A549 (cell line): ENCODE measurements around the gene CYB561D2. TPM values are rescaled to one million over a fixed set of nuclear protein-coding genes. Genes with fewer than 3 reads are reported as not detected.

Experiments
- ATAC-seq, 2 experiments: fragments of 200-7000 bp in 1 of 2; fragments of >200 bp in 1 of 2; cut with Nextera tagmentation in 1 of 2; cut with Tn5 transposase in 1 of 2; 3 replicates each; pipeline versions ENCODE4 v1.8.0 to v1.9.1; 2018 to 2020; ENCODE audit warnings: mild to moderate bottlenecking in 1 of 2, moderate library complexity in 1 of 2
- CTCF ChIA-PET: fragments of 300-600 bp; sonication (Branson Sonifier 250); formaldehyde crosslinking; extraction: SDS; loops from one replicate; lab custom pipeline; 2021; ENCODE audit warnings: antibody characterized with exemption, inconsistent platforms; lab: Yijun Ruan, JAX
- POLR2A ChIA-PET: fragments of 350-600 bp; formaldehyde crosslinking; extraction: SDS; loops from one replicate; lab custom pipeline; 2021; ENCODE audit warnings: antibody characterized with exemption, inconsistent platforms; lab: Yijun Ruan, JAX
- DNase-seq, 2 experiments: peaks; one replicate each; pipeline versions ENCODE4 v3.0.0 to v3.0.0-alpha.2; 2011 to 2016; ENCODE audit warnings: low read depth in 1 of 2, low spot score in 1 of 2
- FAIRE-seq: peaks from 2 replicates; lab custom pipeline; 2011; peaks lifted over from hg19 to GRCh38; lab: Jason Lieb, UNC
- H3K27ac ChIP-seq, 2 experiments: fragments of >200 bp; sonication (Bioruptor Twin); formaldehyde crosslinking; 3 replicates each; pipeline ENCODE4 v1.5.1; 2016 to 2017
- H3K4me1 ChIP-seq: fragments of >200 bp; sonication (Bioruptor Twin); formaldehyde crosslinking; 3 replicates; pipeline ENCODE4 v1.6.1; 2016
- H3K4me2 ChIP-seq: fragments of >200 bp; sonication (Bioruptor Twin); formaldehyde crosslinking; 3 replicates; pipeline ENCODE4 v1.6.1; 2016
- H3K4me3 ChIP-seq: fragments of >200 bp; sonication (Bioruptor Twin); formaldehyde crosslinking; 3 replicates; pipeline ENCODE4 v1.5.1; 2016
- H3K9me3 ChIP-seq: fragments of >200 bp; sonication (Bioruptor Twin); formaldehyde crosslinking; 3 replicates; pipeline ENCODE4 v1.6.1; 2016
- CHD4 ChIP-seq: fragments of 200-600 bp; sonication (generic); IDR thresholded peaks from 2 replicates; pipeline ENCODE4 v1.6.1; 2016; ENCODE audit warnings: antibody characterized with exemption, mild to moderate bottlenecking, borderline replicate concordance
- FOSL2 ChIP-seq, 2 experiments: fragments of 450-650 bp in 1 of 2; fragments of >200 bp in 1 of 2; sonication (Bioruptor Twin) in 1 of 2; formaldehyde crosslinking; IDR thresholded peaks; 2 replicates each; pipeline versions ENCODE4 v1.5.0 to v1.6.1; 2016 to 2020; ENCODE audit warnings: mild to moderate bottlenecking in 1 of 2, moderate library complexity in 1 of 2
- HDAC2 ChIP-seq: fragments of 200-600 bp; sonication (generic); IDR thresholded peaks from 2 replicates; pipeline ENCODE4 v1.6.1; 2016
- HOXB13 ChIP-seq: fragments of 250-450 bp; sonication (Bioruptor Pico); IDR thresholded peaks from 2 replicates; pipeline ENCODE4 v1.5.0; 2020; ENCODE audit warnings: low read depth, mild to moderate bottlenecking, moderate library complexity
- KDM5A ChIP-seq: fragments of 200-600 bp; sonication (generic); IDR thresholded peaks from 2 replicates; pipeline ENCODE4 v1.6.1; 2016; ENCODE audit warnings: antibody characterized with exemption, mild to moderate bottlenecking
- MAFK ChIP-seq: fragments of 450-650 bp; IDR thresholded peaks from 2 replicates; pipeline ENCODE4 v1.6.1; 2014; ENCODE audit not compliant: partially characterized antibody
- MAZ ChIP-seq: fragments of 150-350 bp; IDR thresholded peaks from 2 replicates; pipeline ENCODE4 v1.6.1; 2014; ENCODE audit warnings: antibody characterized with exemption, low read depth, low read length, borderline replicate concordance
- NR3C1 ChIP-seq: fragments of >200 bp; sonication (Bioruptor Twin); formaldehyde crosslinking; IDR thresholded peaks from 3 replicates; pipeline ENCODE4 v1.6.1; 2017
- PHF8 ChIP-seq: fragments of 200-600 bp; sonication (generic); IDR thresholded peaks from 2 replicates; pipeline ENCODE4 v1.6.1; 2016; ENCODE audit warnings: low read depth, mild to moderate bottlenecking, antibody characterized with exemption, moderate library complexity, borderline replicate concordance
- POLR2AphosphoS2 ChIP-seq: conservative IDR thresholded peaks from 2 replicates; pipeline ENCODE4 v1.6.1; 2012; ENCODE audit warnings: low read length, improper control_type of control experiment, inconsistent platforms
- RAD21 ChIP-seq, 2 experiments: fragments of >200 bp in 1 of 2; sonication (Bioruptor Twin) in 1 of 2; formaldehyde crosslinking in 1 of 2; IDR thresholded peaks in 1 of 2; conservative IDR thresholded peaks in 1 of 2; 2 replicates in 1 of 2; 3 replicates in 1 of 2; pipeline ENCODE4 v1.6.1; 2012 to 2018; ENCODE audit warnings: inconsistent platforms in 1 of 2
- RNF2 ChIP-seq: fragments of 200-600 bp; sonication (generic); IDR thresholded peaks from 2 replicates; pipeline ENCODE4 v1.6.1; 2016; ENCODE audit warnings: low read depth, mild to moderate bottlenecking, antibody characterized with exemption, moderate library complexity, borderline replicate concordance
- TP53 ChIP-seq: fragments of 250-450 bp; sonication (Bioruptor Pico); IDR thresholded peaks from 2 replicates; pipeline ENCODE4 v1.5.0; 2021; ENCODE audit warnings: mild to moderate bottlenecking, moderate library complexity
- ZC3H11A ChIP-seq: fragments of 450-650 bp; IDR thresholded peaks from 2 replicates; pipeline ENCODE4 v1.6.1; 2014; ENCODE audit warnings: antibody characterized with exemption, mild to moderate bottlenecking
- WGBS: methylation state at CpG from one replicate; pipeline ENCODE4 v1.1.6; 2017; ENCODE audit errors: missing lambda C conversion rate; 5-methylcytosine and 5-hydroxymethylcytosine counted together
- polyA plus RNA-seq, 4 experiments: library from polyadenylated mRNA; depleted of rRNA in 3 of 4; stranded (reverse); fragments of >200 nt; fragmentation: RNase III in 1 of 4; extraction: RNeasy Plus Mini Kit Qiagen cat#74134 plus additional on column Dnase treatment in 1 of 4; gene quantifications; 2 replicates in 3 of 4; 3 replicates in 1 of 4; pipeline ENCODE4 v1.2.3, GENCODE V29; 2011 to 2017
- TF ChIP-seq, protein P1 (sequence below): fragments of >200 bp; sonication (Bioruptor Twin); formaldehyde crosslinking; IDR thresholded peaks from 3 replicates; pipeline ENCODE4 v1.6.1; 2016
- TF ChIP-seq, protein P2 (sequence below): fragments of 150-350 bp; IDR thresholded peaks from 2 replicates; pipeline ENCODE4 v1.6.1; 2014; ENCODE audit warnings: low read depth, mild to moderate bottlenecking, low read length
- TF ChIP-seq, protein P3 (sequence below): IDR thresholded peaks from 2 replicates; pipeline ENCODE4 v1.6.1; 2012
- TF ChIP-seq, protein P4 (sequence below): fragments of 450-650 bp; IDR thresholded peaks from 2 replicates; pipeline ENCODE4 v1.6.1; 2014; ENCODE audit warnings: antibody characterized with exemption

The CYB561D2 gene
- polyA plus RNA-seq, 2 of the 4 experiments (the other 2 are of a cell fraction) = 14.4 to 17.7 TPM

DNA sequence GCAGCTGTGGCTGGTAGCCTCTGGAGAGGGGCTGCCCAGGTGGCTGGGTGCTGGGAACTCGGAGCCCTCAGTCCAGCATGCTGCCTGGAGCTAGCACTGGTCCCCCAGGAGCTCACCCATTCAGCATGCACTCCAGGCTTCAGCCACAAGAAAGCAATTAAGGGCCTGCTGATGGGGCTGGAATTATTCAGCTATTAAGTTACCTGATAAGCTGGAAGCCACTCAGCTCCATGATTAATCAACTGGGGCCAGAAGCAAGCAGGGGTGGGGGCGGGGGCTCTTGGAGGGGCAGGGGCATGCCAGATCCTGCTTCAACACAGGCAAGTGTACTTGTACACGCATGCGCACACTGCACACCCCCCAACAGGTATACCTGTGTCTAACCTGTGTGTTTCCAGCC lies 30.7 kb downstream of the CYB561D2 start:
- no peak for FAIRE-seq
- no peak for TF ChIP-seq MAFK
- TF ChIP-seq, protein P1, sequence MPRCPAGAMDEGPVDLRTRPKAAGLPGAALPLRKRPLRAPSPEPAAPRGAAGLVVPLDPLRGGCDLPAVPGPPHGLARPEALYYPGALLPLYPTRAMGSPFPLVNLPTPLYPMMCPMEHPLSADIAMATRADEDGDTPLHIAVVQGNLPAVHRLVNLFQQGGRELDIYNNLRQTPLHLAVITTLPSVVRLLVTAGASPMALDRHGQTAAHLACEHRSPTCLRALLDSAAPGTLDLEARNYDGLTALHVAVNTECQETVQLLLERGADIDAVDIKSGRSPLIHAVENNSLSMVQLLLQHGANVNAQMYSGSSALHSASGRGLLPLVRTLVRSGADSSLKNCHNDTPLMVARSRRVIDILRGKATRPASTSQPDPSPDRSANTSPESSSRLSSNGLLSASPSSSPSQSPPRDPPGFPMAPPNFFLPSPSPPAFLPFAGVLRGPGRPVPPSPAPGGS = no peak
- no peak for TF ChIP-seq POLR2AphosphoS2
- no peak for TF ChIP-seq NR3C1
- no peak for TF ChIP-seq TP53 (CRISPR knock-in tag)
- TF ChIP-seq, all 56 proteins: peak for 0
- ChIA-PET CTCF (no interaction called here), POLR2A (interaction anchor here (0.6 kb wide), 1 partner anchor 16 kb away, joined by 3 read pairs; no protein-coding TSS in a partner anchor)
- Histone ChIP-seq H3K4me1 (no peaks in the 10 kb centered on the region), H3K4me3 (no peak overlapping the region), H3K9me3 (no peaks in the 10 kb centered on the region), H3K27ac (no peak overlapping the region), H3K4me2 (no peak overlapping the region)
- DNase-seq = no peak
- no peak for ATAC-seq
- WGBS = 90% methylated on average over 2 of the region's 4 CpGs

DNA sequence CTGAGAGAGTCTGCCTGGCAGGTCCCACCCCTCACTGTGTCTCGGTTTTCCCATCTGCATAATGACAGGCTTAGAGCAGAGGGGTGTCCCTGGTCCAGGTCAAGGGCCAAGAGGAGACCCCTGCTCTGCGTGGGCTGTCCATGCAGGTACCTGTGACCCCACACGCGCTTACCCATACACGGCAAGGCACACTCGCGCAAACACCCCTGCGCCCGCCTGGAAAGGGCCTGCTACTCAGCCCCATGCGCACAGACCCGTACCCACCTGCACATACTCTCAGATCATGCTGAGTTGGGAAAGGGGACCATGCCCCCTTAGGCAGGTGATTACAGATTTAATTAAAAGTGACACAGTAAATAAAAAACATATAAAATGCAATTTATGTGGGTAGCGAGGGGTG lies 32.1 kb downstream of the CYB561D2 start:
- TF ChIP-seq HOXB13 (CRISPR knock-in tag) (no peak), KDM5A (no peak), FOSL2 (IDR thresholded peaks at IDR 0.05) (no peak), FOSL2 (CRISPR knock-in tag; IDR thresholded peaks at IDR 0.05) (no peak), PHF8 (no peak), RAD21 (conservative IDR thresholded peaks at IDR 0.05 in 1 of 2, IDR thresholded peaks at IDR 0.05 in 1 of 2) (no peak), HDAC2 (no peak), RNF2 (no peak)
- TF ChIP-seq, protein P2, sequence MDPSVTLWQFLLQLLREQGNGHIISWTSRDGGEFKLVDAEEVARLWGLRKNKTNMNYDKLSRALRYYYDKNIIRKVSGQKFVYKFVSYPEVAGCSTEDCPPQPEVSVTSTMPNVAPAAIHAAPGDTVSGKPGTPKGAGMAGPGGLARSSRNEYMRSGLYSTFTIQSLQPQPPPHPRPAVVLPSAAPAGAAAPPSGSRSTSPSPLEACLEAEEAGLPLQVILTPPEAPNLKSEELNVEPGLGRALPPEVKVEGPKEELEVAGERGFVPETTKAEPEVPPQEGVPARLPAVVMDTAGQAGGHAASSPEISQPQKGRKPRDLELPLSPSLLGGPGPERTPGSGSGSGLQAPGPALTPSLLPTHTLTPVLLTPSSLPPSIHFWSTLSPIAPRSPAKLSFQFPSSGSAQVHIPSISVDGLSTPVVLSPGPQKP = no peak
- TF ChIP-seq, protein P3, sequence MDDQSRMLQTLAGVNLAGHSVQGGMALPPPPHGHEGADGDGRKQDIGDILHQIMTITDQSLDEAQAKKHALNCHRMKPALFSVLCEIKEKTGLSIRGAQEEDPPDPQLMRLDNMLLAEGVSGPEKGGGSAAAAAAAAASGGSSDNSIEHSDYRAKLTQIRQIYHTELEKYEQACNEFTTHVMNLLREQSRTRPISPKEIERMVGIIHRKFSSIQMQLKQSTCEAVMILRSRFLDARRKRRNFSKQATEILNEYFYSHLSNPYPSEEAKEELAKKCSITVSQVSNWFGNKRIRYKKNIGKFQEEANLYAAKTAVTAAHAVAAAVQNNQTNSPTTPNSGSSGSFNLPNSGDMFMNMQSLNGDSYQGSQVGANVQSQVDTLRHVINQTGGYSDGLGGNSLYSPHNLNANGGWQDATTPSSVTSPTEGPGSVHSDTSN = no peak
- H3K4me1 ChIP-seq = no peaks in the 10 kb centered on the region
- DNase-seq = no peak
- no peak overlapping the region for H3K4me3 ChIP-seq
- H3K9me3 ChIP-seq = no peaks in the 10 kb centered on the region
- WGBS = 85% methylated on average over 12 of the region's 12 CpGs
- no peak for FAIRE-seq
- H3K4me2 ChIP-seq = no peak overlapping the region
- CTCF ChIA-PET = no interaction called here
- H3K27ac ChIP-seq = no peak overlapping the region
- POLR2A ChIA-PET = no interaction called here
- no peak for ATAC-seq

DNA sequence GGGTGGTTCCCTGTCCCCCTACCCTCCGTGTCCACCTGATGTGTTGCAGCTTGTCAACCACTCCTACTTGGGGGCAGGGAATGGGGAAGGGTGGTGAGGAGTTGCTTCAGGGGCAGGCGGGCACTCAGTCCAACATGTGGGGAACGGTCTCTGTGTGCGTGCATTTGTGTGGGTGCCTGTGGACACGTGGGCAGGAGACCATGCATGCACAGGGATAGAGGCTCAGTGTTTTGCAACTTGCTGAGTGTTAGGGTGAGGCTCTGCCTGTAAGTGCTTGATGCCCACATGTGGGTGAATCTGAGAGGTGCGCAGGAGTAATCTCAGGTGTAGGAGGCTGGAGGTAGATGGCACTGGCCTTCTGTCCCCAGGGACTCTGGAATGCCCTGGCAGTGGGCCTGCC lies 33.1 kb downstream of the CYB561D2 start:
- Histone ChIP-seq H3K4me2 (no peak overlapping the region), H3K9me3 (no peaks in the 10 kb centered on the region), H3K4me1 (no peaks in the 10 kb centered on the region), H3K27ac (no peak overlapping the region), H3K4me3 (no peak overlapping the region)
- CTCF ChIA-PET = interaction anchor here (0.6 kb wide), 1 partner anchor 1608 kb away, joined by 3 read pairs; no protein-coding TSS in a partner anchor
- no peak for TF ChIP-seq CHD4
- no peak for TF ChIP-seq MAZ
- TF ChIP-seq, protein P2 = no peak
- no peak for TF ChIP-seq ZC3H11A
- TF ChIP-seq, protein P4, sequence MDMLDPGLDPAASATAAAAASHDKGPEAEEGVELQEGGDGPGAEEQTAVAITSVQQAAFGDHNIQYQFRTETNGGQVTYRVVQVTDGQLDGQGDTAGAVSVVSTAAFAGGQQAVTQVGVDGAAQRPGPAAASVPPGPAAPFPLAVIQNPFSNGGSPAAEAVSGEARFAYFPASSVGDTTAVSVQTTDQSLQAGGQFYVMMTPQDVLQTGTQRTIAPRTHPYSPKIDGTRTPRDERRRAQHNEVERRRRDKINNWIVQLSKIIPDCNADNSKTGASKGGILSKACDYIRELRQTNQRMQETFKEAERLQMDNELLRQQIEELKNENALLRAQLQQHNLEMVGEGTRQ = no peak
- TF ChIP-seq HOXB13 (CRISPR knock-in tag) = no peak
- no peak for TF ChIP-seq FOSL2 (IDR thresholded peaks at IDR 0.05)
- no peak for TF ChIP-seq FOSL2 (CRISPR knock-in tag; IDR thresholded peaks at IDR 0.05)
- DNase-seq (no peak), FAIRE-seq (no peak), ATAC-seq (no peak)
- POLR2A ChIA-PET = no interaction called here
- 61% methylated on average over 6 of the region's 6 CpGs for WGBS
